Lower lobe of right lung (tissue), 2 donors: ENCODE measurements around the gene SEC16B. TPM values are rescaled to one million over a fixed set of nuclear protein-coding genes. Genes with fewer than 3 reads are reported as not detected.

Source experiments
- ATAC-seq, 2 donors: fragments of 200-7000 bp; cut with Tn5 transposase; one replicate each; pipeline ENCODE4 v1.9.1; 2020 to 2022; ENCODE audit warnings: mild to moderate bottlenecking in 2 of 2, moderate library complexity in 2 of 2
- DNase-seq: peaks from one replicate; pipeline ENCODE4 v3.0.0-alpha.2; 2020
- H3K27ac ChIP-seq: fragments of 200-600 bp; one replicate; pipeline ENCODE4 v1.8.0; 2022
- H3K27me3 ChIP-seq: fragments of 200-600 bp; one replicate; pipeline ENCODE4 v1.8.0; 2022; ENCODE audit warnings: low read depth
- H3K36me3 ChIP-seq: fragments of 200-600 bp; one replicate; pipeline ENCODE4 v1.8.0; 2022; ENCODE audit warnings: mild to moderate bottlenecking
- H3K4me1 ChIP-seq: fragments of 200-600 bp; one replicate; pipeline ENCODE4 v1.8.0; 2022
- H3K4me3 ChIP-seq: fragments of 200-600 bp; one replicate; pipeline ENCODE4 v1.8.0; 2022; ENCODE audit warnings: mild to moderate bottlenecking
- H3K9me3 ChIP-seq: fragments of 200-600 bp; one replicate; pipeline ENCODE4 v1.8.0; 2022
- intact Hi-C: fragments of 100-400 bp; cut with DNase I; formaldehyde crosslinking; loops from one replicate; pipeline ENCODE4 v1.11.0; 2022
- total RNA-seq: library from RNA; stranded (reverse); fragmentation: NEBNext Ultra II Directional; extraction: Animal tissue kit (Norgen Biotek cat#: 25700); gene quantifications from one replicate; pipeline ENCODE4 v1.2.1, GENCODE V29; 2021
- TF ChIP-seq, protein P1 (sequence below): fragments of 200-600 bp; IDR thresholded peaks from one replicate; pipeline ENCODE4 v1.8.0; 2022; ENCODE audit warnings: antibody characterized with exemption, mild to moderate bottlenecking
- donor health status: DM: no; HTN: yes; CAD: no; lungs with severe emphysema.

The SEC16B gene
- total RNA-seq, 1 donor from 2014 or later, result 1.9 TPM

DNA sequence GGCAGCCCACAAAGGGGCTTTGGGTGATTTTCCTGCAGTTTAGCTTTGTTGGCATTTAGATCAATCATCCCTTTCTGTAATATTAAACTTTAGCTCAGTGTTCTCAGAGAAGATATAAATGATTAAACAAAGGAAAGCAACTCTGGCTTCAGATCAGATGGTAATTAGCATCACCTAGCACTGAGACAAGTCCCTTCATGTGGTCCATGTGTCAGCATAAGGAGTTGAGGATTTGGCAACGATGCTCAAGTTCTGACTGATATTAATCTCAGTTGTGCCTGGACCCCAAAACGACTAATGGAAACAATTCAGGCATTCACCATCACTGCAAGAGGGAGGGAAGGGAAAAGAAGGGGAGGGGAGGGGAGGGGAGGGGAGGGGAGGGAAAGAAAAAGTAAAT is 60.4 kb downstream of the SEC16B start:
- Histone ChIP-seq H3K27me3 (no peaks in the 10 kb centered on the region), H3K9me3 (no peaks in the 10 kb centered on the region), H3K27ac (no peak overlapping the region), H3K4me1 (no peaks in the 10 kb centered on the region), H3K4me3 (no peak overlapping the region), H3K36me3 (no peaks in the 10 kb centered on the region)
- TF ChIP-seq, protein P1, sequence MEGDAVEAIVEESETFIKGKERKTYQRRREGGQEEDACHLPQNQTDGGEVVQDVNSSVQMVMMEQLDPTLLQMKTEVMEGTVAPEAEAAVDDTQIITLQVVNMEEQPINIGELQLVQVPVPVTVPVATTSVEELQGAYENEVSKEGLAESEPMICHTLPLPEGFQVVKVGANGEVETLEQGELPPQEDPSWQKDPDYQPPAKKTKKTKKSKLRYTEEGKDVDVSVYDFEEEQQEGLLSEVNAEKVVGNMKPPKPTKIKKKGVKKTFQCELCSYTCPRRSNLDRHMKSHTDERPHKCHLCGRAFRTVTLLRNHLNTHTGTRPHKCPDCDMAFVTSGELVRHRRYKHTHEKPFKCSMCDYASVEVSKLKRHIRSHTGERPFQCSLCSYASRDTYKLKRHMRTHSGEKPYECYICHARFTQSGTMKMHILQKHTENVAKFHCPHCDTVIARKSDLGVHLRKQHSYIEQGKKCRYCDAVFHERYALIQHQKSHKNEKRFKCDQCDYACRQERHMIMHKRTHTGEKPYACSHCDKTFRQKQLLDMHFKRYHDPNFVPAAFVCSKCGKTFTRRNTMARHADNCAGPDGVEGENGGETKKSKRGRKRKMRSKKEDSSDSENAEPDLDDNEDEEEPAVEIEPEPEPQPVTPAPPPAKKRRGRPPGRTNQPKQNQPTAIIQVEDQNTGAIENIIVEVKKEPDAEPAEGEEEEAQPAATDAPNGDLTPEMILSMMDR, result no peak
- ATAC-seq (no peak), DNase-seq (no peak)
- intact Hi-C loops, result no loop called here

DNA sequence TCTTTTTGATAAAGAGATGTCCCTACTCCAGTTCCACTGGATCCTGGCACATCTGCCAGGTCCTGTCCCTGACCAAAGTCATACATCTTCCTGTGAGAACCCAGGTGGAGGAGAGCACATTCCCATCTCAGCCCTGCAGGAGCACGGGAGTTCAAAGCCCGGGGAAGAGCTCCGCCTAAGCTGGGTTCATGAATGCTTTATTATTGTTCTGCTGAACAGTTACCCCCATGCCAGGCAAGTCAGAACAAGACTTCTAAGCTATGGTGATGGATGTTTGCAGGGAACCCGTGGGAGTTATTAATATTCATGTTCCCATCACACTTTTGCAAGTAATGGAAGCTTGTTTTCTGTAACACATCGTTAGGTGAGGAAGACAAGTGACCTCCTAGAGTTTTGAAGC is 62.9 kb downstream of the SEC16B start:
- no peak for DNase-seq
- no peak for ATAC-seq
- no peaks in the 10 kb centered on the region for H3K9me3 ChIP-seq
- H3K27me3 ChIP-seq, result no peaks in the 10 kb centered on the region
- H3K27ac ChIP-seq, result no peak overlapping the region
- TF ChIP-seq, protein P1, result no peak
- no peak overlapping the region for H3K4me3 ChIP-seq
- no peaks in the 10 kb centered on the region for H3K4me1 ChIP-seq
- intact Hi-C loops, result no loop called here
- H3K36me3 ChIP-seq, result no peaks in the 10 kb centered on the region

DNA sequence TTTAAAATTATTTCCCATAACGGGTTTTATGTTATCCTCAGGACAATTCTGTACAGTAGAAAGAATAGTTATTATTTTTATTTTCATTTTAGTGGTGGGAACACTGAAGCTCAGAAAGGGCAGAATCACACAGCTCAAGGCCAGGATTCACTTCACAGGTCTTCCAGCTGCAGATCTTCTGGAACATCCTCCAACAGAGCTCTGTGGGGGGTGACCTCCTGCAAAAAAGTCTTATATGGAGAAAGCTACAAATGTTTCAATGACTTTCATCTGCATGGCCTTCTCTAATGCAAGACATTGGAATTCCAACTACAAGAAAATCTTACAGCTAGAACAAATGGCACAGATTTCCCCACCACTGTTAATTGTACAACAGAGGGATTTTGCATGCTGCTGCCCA is 64.2 kb downstream of the SEC16B start:
- H3K4me3 ChIP-seq, result no peak overlapping the region
- no peaks in the 10 kb centered on the region for H3K9me3 ChIP-seq
- no peak for ATAC-seq
- intact Hi-C loops, result no loop called here
- no peak overlapping the region for H3K27ac ChIP-seq
- DNase-seq, result no peak
- H3K4me1 ChIP-seq, result no peaks in the 10 kb centered on the region
- no peaks in the 10 kb centered on the region for H3K27me3 ChIP-seq
- TF ChIP-seq, protein P1, result no peak
- no peaks in the 10 kb centered on the region for H3K36me3 ChIP-seq

DNA sequence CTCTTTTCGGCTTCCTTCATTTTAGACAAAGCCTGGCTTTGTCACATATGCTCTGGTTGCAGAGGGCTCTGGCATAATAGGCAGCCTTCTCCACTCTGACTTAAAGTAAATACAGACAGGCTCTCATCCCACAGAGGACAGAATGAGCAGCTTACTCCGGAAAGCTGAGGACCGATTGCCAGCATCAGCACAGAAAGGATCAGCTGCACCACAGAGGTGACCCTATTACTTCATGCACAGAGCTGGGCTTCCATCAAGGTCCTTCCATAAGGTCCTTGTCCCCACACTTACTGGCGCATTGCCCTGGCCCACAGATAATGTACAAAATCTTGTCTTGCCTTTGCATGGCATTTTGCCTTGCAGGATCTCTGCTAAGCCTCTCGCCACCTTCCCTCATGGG is 67.6 kb downstream of the SEC16B start:
- no peaks in the 10 kb centered on the region for H3K9me3 ChIP-seq
- TF ChIP-seq, protein P1, result no peak
- no peak overlapping the region for H3K27ac ChIP-seq
- H3K27me3 ChIP-seq, result no peaks in the 10 kb centered on the region
- ATAC-seq (no peak), DNase-seq (no peak)
- H3K36me3 ChIP-seq, result no peaks in the 10 kb centered on the region
- no peak overlapping the region for H3K4me3 ChIP-seq
- no peaks in the 10 kb centered on the region for H3K4me1 ChIP-seq
- intact Hi-C loops, result no loop called here

DNA sequence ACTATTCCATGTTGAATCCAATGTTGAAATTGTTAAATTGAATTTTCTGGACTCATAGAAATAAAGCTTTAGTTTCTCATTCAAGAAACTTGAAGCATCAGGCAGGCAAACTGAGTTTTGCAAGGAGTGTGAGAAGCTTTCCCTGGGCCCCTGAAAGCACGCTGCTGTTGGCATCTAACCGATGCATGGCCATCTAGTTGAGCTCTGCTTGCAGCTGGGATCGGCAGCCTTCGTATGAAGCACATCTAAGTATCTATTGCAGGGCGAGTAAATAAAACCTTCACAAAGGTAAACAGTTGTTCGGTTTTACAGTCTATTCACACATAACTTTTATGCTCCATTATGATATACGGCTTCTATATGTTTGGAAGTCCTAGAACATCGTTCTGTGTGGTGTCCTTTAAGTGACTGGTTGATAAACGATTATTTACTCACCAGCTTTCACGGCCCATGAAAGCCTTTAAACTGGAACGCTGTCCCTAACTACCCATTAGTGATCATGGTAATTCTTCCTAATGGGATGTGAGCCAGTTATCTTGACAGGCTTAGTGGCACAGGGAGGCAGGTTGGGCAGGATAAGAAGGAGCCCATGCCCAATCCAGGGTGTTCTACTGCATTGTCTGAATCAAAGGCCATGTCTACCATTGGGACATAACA is 71.7 kb downstream of the SEC16B start:
- TF ChIP-seq, protein P1, result no peak
- H3K36me3 ChIP-seq, result no peaks in the 10 kb centered on the region
- DNase-seq (no peak), ATAC-seq (no peak)
- H3K4me3 ChIP-seq, result no peak overlapping the region
- intact Hi-C loops, result no loop called here
- H3K27ac ChIP-seq, result no peak overlapping the region
- no peaks in the 10 kb centered on the region for H3K27me3 ChIP-seq
- H3K4me1 ChIP-seq, result no peaks in the 10 kb centered on the region
- H3K9me3 ChIP-seq, result no peaks in the 10 kb centered on the region
